Measurements from ENCODE around the gene AHR.

Gene AHR

DNA sequence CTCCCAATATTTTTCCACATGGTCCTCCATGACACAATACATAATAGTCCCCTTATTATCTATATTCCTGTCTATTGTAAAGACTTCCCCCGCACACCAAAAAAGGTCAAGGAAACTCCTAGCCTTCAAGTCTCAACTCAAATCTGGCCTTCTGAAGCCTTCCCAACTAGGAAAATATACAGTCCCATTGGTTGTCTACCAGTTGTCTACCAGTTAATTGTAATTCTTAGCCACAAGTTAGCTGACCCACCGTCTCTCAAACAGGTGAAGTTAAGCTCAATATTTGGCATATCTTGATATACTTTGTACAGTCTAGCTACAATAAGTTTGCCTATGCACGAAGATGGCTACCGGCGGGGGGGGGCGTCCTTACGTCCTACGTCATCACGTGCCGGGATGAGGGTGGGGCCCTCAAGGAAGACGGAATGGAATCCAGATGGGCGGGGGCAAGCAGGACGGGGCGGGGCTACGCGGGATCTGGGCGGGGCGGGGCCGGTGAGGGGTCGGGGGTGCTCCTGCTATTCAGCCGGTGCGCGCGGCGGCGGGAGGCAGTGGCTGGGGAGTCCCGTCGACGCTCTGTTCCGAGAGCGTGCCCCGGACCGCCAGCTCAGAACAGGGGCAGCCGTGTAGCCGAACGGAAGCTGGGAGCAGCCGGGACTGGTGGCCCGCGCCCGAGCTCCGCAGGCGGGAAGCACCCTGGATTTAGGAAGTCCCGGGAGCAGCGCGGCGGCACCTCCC is at the start of gene AHR:
AHR (plus strand) TSS at position 551 of the 738 bp plus-strand sequence. CDS start 613 bp downstream, outside the sequence.
- peak; percentile 89 for DNase-seq (ENCODE audit: low spot score)

- no peak for DNase-seq (ENCODE audit: low spot score)
Observed at GRCh38 chr7:17253885-17254284, 44.6 kb upstream of the AHR start.

DNA sequence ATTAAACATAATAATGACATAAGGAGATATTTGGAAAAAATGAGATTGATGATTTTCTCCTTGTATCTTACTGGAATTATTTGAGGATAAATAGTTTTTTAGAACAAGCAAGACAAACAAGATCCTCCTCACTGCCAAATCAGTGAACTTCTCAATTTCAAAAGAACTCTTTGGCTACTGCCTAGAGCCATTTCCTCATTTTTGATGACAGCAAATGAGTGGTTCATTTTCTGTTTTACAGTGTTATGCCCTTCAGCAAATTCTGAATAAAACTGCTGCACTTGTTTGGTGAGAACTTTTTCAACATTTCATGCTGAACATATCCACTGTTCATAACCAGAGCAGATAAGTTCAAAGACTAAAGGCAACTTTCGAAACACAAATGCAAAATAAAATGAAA is 42.5 kb upstream of the AHR start:
- no peak for DNase-seq (ENCODE audit: low spot score)

DNA sequence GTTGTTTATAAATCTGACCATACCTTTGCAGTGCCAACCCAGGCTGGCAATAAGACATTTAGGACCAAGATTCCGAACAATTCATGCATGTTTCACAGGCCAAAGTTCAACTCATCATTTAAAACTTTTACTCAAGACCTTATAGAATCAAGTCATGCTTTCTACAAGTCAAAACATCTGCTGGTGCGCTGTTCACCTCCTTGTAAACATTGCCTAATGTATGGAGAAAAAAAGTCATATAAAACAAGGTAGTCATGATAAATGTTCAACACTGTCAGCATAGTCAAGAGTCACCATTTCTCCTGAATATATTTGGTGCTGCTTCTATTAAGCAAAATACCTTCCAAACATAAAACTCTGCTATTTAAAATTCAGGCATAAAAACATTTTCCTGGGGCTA is 42.1 kb upstream of the AHR start:
- DNase-seq (ENCODE audit: low spot score), result no peak

DNA sequence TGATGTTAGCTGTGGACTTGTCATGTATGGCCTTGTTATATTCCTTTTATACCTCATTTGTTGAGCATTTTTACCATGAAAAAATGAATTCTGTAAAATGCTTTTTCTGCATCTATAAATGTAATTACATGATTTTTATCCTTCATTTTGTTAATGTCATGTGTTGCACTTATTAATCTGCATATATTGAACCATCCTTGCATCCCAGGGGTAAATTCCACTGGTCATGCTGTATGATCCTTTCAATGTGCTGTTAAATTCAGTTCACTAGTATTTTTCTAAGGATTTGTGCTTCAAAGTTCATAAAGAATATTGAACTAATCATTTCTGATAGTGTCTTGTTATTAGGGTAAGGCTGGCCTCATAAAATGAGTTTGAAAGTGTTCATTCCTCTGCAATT is 31.9 kb upstream of the AHR start:
- no peak for DNase-seq (ENCODE audit: low spot score)

- DNase-seq (ENCODE audit: low spot score), result no peak
Observed at GRCh38 chr7:17269341-17270221, 28.9 kb upstream of the AHR start.

DNA sequence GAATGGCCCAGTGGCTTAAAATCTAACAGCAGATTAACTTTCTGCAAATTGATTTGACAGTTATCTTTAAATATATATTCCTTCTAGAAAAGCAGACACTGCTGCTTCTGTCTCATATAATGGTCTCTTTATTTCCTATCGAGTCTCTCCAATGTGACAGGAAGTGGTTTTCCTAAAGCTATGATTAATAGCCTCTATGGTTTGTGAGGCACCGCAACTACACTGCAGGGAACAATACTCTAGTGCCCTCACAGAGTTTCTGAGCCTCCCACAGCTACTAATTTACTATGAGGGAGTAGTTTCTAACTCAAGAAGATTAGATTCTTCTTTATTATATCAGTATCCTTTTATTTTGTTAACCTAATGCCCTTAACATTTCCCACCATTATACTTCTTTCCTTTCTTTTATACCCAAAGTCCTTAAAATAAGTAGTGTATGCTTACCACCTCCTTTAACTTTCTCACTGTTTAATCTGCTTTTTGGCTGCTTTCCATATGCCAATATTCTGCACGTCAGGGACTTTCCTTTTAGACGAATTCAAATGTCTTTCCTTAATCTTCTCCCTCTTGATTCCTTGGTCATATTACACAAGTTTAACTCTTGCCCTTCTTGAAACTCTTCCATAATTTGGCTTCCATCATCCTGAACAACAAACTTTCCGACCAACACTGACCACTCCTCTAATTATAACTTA is 23.8 kb upstream of the AHR start:
- DNase-seq (ENCODE audit: low spot score), result no peak

- no peak for DNase-seq (ENCODE audit: low spot score)
Observed at GRCh38 chr7:17275749-17276671, 22.4 kb upstream of the AHR start.

DNA sequence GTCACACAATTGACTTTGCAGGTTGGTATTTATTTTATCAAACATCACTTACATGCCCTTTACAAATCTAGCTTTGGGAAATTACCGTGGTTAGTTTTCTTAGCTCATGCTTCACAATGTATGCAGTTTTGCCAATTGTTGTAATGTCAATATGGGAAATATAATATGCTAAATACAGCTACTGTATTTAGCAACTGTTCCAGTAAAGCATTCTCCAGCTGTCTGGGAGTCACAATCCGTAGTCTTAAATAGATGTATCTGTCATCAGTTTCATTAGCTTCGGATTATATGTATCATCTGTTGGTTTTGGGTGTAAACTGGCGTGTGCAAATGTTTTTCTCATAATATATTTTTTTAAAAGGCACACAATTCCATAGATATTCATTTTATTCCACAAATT is 19.4 kb upstream of the AHR start:
- no peak for DNase-seq (ENCODE audit: low spot score)

- no peak for DNase-seq (ENCODE audit: low spot score)
Observed at GRCh38 chr7:17289074-17289645, 9.3 kb upstream of the AHR start.

- no peak for DNase-seq (ENCODE audit: low spot score)
Observed at GRCh38 chr7:17292843-17293242, 5.6 kb upstream of the AHR start.

DNA sequence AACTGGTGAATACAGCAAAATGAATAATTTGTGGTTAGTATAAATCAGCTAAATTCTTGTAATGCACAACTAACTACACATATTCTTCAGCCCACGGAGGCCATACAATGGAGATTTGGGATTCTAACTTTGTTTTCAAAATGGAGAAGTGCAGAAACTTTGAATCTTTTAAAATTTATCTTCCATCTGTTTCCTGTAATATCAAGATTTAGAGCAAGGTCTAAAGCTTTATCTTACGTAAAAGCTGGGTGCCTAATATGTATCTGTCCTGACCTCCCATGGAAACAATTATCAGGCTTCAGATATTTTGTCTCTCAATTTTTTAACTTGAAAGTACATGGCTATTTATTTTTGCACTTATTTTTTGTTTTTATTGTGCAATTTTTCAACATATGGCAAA is 5.0 kb upstream of the AHR start:
- DNase-seq (ENCODE audit: low spot score), result no peak

DNA sequence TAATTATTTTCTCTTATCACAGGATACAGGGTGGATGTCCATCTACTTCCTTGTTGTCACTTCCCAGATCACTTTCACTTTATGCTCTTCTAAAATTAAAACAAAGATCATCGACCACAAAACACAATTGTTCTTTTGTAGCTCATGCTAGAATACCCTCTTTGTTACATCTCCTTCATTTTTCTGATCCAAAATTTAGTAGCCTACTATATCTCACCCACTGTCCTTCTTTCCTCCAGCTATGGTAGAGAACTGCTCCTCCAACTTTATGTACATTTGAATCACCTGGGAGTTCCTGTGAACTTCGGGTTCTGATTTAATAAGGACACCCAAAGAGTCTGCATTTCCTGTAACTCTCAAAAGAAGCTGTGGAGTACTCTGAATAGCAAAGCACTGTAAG is 1.2 kb upstream of the AHR start:
- no peak for DNase-seq (ENCODE audit: low spot score)

- peak; percentile 70 for DNase-seq (ENCODE audit: low spot score)
Observed at GRCh38 chr7:17298840-17299482, 509 bp downstream of the AHR start.

DNA sequence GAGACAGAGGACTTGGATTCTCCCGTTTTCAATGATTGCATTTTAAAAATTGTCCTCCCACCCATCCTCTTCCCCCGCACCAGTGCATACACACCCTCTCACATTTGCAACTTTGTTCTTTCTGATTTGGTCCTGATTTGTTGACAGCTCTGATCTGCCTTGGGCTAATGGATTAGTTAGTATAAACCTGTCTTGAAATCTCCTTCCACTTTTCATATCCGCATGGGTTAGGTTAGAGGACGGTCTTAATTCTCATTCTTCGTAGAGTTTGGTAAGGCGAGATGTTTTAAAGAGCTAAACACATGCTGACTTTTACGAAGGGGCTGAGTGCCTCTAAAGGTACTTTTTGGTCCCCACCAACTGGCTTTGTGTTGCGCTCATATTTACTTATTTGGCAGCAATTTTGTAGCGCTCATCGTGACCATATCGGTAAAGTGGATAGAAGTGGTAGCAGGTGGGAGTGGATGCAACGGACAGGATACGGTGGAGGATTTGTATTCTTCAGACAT is 1.1 kb downstream of the AHR start:
- DNase-seq (ENCODE audit: low spot score), result no peak

- DNase-seq (ENCODE audit: low spot score), result no peak
Observed at GRCh38 chr7:17300012-17300411, 1.6 kb downstream of the AHR start.

- DNase-seq (ENCODE audit: low spot score), result no peak
Observed at GRCh38 chr7:17300437-17300836, 2.0 kb downstream of the AHR start.

DNA sequence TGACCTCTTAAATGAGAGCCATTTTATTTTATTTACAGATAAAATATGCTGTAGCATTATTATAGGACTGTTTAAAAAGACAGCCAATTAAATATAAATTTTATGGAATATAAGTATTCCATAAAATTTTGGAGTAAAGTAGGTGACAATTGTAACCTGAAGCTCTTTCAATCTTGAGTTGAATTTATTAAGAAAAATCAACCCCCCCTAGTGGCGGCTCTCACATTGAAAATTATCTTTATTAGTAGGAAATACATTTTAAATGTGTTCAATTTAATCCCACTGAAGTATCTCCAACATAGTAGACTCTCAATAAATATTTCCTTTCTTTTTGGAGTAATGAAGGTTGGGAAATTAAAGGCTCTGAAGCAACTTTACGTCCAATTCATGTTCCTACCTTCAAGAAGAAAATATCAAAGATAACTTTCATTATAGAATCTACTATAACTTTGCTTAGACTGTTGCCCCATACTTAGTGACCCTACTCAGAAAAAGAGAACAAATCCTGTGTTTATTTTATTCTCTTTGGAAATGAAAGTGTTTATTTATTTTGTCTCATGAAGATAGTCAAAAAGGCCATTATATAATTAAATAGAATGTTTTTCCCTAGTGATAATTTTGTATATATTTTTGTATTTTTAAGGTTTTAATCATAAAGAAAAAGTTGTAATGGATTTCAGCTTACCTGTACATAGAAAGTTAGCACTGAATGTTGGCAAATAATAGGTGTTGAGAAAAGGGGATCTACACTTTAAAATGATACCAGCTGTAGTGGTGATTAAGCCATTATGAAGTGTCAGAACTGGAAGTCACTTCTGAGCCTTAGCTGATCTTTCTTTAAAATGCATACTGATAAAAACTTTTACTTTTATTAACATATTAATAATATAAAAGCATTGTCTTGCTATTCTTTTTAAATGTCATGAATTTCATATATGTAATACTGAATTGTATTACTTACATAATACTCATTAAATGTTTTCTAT is 3.3 kb downstream of the AHR start:
- no peak for DNase-seq (ENCODE audit: low spot score)

DNA sequence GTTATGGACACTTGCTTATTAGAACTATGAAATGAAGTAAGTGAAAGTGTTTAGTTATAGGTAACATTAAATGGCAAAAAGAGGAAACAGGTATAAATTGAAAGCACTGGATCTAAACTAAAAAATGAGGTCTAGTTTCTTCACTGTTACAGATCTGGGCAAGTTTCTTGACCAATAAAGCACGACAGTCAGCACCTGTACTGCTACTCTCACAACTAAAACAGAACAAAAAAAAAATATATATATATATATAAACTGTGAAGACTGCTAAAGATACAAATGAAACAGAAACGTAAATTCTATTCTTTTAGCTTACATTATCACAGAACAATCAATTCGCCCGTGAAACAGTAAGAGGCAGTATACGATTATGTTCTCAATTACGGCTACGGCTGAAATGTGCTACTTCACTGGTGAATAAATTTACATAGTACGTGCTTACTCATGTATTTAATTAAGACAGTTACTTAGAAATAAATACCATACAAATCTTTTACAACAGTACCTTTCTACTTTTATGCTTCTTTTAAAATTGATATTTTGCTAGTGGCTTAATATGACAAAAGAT is 4.2 kb downstream of the AHR start:
- no peak for DNase-seq (ENCODE audit: low spot score)
